GF-D8 (cell line): ENCODE data around the gene PIP5KL1.

ENCODE experiments used
- DNase-seq: peaks from one replicate; lab custom pipeline; 2025; lab: John Stamatoyannopoulos, UW

PIP5KL1 gene

GRCh38 chr9:127930231-127931091 is at the start of gene PIP5KL1:
Gene PIP5KL1 (minus strand): TSS chr9:127930777. CDS start chr9:127930752, 25 bp downstream.
- no peak for DNase-seq

- DNase-seq: no peak
Measured at GRCh38 chr9:127980060-127980705, 49.6 kb upstream of the PIP5KL1 start.

GRCh38 chr9:127979333-127980059 is 48.9 kb upstream of the PIP5KL1 start:
- no peak for DNase-seq

- DNase-seq: no peak
Measured at GRCh38 chr9:127979015-127979332, 48.4 kb upstream of the PIP5KL1 start.

GRCh38 chr9:127977884-127978647 is 47.5 kb upstream of the PIP5KL1 start:
- no peak for DNase-seq

GRCh38 chr9:127977009-127977883 is 46.7 kb upstream of the PIP5KL1 start:
- no peak for DNase-seq

- no peak for DNase-seq
Measured at GRCh38 chr9:127976498-127976897, 45.9 kb upstream of the PIP5KL1 start.

GRCh38 chr9:127975376-127976315 is 45.1 kb upstream of the PIP5KL1 start:
- DNase-seq: no peak

- DNase-seq: no peak
Measured at GRCh38 chr9:127974769-127975261, 44.2 kb upstream of the PIP5KL1 start.

GRCh38 chr9:127974001-127974768 is 43.6 kb upstream of the PIP5KL1 start:
- no peak for DNase-seq

- no peak for DNase-seq
Measured at GRCh38 chr9:127973169-127974000, 42.8 kb upstream of the PIP5KL1 start.

GRCh38 chr9:127972236-127972871 is 41.8 kb upstream of the PIP5KL1 start:
- DNase-seq: no peak

- peak; percentile 49 for DNase-seq
Measured at GRCh38 chr9:127971357-127972235, 41.0 kb upstream of the PIP5KL1 start.

GRCh38 chr9:127970401-127971313 is 40.1 kb upstream of the PIP5KL1 start:
- DNase-seq: no peak

- DNase-seq: no peak
Measured at GRCh38 chr9:127968700-127969383, 38.3 kb upstream of the PIP5KL1 start.
